Fibroblast of mammary gland (primary cell): ENCODE measurements around the gene CRTAP.

Experiments
- DNase-seq: peaks from one replicate; pipeline ENCODE4 v3.0.0-alpha.2; 2010; ENCODE audit warnings: low read depth
- H3K4me3 ChIP-seq: 2 replicates; pipeline ENCODE4 v1.5.1; 2011; ENCODE audit warnings: low read depth, mild to moderate bottlenecking, low read length, moderate library complexity; ENCODE audit not compliant: control insufficient read depth
- TF ChIP-seq, protein P1 (sequence below): conservative IDR thresholded peaks from 2 replicates; pipeline ENCODE4 v1.5.1; 2011; ENCODE audit warnings: low read depth, low read length, inconsistent platforms; ENCODE audit not compliant: control insufficient read depth, insufficient read depth

Gene CRTAP

DNA sequence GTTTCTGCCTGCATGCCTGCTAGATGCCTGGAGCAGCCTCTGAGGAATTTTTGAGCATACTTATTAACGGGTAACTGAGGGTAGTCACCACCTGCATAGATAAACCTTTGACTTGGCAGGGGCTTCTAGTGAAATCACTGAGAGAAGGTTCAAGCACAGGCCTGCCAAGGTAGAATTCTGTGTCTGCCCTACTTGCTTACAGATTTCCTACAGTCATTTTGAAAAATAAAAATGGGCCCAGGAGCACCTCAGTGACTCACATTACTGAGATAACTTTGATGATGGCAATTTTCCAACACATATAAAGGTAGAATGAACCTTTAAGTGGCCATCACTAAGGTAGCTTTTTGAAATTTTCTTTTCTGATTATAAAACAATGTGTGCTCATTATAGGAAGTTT, 10.8 kb downstream of the CRTAP start:
- DNase-seq, result no peak
- no peak overlapping the region for H3K4me3 ChIP-seq
- TF ChIP-seq, protein P1, sequence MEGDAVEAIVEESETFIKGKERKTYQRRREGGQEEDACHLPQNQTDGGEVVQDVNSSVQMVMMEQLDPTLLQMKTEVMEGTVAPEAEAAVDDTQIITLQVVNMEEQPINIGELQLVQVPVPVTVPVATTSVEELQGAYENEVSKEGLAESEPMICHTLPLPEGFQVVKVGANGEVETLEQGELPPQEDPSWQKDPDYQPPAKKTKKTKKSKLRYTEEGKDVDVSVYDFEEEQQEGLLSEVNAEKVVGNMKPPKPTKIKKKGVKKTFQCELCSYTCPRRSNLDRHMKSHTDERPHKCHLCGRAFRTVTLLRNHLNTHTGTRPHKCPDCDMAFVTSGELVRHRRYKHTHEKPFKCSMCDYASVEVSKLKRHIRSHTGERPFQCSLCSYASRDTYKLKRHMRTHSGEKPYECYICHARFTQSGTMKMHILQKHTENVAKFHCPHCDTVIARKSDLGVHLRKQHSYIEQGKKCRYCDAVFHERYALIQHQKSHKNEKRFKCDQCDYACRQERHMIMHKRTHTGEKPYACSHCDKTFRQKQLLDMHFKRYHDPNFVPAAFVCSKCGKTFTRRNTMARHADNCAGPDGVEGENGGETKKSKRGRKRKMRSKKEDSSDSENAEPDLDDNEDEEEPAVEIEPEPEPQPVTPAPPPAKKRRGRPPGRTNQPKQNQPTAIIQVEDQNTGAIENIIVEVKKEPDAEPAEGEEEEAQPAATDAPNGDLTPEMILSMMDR, result no peak

DNA sequence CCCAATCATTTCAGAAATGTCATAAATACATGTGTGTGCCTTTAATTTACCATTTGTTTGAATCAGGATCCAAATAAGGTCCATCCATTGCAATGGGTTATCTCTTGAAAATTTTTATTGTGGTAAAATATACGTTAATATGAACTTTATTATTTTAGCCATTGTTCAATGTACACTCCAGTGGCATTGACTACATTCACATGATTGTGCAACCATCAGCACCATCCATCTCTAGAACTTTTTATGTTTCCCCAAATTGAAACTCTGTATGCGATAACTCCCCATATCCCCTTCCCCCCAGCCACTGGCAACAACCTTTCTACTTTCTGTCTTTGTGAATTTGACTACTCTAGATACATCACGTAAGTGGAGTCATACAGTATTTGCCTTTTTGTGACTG, 12.0 kb downstream of the CRTAP start:
- TF ChIP-seq, protein P1, result no peak
- no peak overlapping the region for H3K4me3 ChIP-seq
- no peak for DNase-seq

DNA sequence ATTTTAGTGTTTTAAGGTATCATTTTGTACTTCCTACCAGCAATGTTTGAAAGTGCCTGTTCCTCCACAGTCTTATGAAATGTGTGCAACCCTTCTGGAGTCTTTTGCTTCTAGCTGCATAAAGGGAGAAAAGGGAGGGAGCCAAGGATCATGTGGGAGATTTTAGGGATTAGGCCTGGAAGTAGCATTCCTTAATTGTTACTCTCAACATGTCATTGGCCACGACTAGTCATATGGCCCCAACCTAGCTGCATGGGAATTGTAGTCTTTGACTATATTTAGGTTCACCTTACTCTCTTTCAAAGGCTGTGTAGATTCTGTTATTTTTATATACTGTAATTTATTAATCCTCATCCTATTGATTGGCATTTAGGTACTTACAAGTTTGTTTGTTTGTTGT, 14.9 kb downstream of the CRTAP start:
- DNase-seq, result peak; percentile 24
- H3K4me3 ChIP-seq, result no peak overlapping the region
- TF ChIP-seq, protein P1, result no peak

DNA sequence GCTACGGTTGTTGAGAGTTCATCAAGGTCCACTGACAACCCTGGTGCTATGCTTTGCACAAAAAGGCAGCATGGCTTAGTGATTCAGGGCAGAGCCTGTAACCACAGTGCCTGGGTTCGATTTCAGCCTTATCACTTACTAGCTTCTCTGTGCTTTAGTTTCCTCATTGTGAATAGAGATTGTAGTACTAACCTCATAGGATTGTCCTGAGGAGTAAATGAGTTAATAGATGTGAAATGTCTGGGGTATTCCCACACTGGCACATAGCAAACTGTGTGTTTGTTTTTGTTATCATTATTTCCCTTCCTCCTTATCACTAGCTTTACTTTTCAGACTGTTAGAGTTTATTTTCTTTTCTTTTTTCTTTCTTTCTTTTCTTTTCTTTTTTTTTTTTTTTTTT, 16.3 kb downstream of the CRTAP start:
- no peak overlapping the region for H3K4me3 ChIP-seq
- TF ChIP-seq, protein P1, result no peak
- DNase-seq, result no peak

DNA sequence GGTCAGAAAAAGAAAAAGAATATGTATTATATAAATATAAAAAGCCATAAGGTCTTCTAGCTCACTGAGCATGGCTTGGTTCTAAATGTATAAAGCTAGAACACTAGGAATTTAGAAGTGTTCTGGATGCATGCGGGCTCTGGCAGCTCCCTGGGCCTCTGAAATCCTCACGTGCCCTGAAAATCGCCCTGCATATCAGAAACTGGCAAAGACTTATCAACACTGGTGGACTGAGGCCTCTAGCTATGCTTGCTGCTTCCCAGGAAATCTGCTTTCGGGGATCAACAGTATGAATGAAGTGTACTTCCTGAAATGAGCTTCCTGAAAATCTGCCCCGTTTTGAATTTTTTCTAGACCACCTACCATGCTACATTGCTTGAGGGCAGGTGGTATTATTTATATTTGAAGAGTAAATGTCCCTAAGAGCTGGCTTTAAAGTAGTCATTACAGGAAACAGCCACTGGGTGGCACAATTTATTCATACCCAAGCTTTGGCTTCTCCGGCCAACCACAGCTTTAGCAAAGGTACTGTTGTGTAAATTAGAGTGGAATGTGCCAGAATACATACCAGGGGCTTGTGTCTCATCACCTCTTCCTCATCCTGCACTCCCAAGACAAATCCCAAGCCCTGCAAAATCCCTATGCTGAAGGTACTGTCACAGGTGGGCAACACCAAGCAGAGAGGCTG, 17.7 kb downstream of the CRTAP start:
- TF ChIP-seq, protein P1, result peak; percentile 64
- DNase-seq, result peak; percentile 72

DNA sequence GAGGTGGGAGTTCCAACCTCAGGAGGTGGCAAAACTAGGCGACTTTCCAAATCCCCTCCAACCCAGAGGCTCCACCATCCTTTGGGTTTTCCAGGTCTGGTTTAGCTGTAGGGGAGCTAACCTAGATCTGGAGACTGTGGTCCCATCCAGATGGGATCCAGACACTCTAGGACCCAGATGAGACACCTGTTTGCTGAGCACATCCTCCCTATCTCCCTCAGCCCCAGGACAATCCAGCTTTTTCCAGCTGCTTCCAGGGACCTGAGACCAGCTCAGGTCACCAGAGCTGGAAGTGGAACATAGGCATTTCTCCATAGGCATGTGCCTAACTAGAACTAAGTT, 18.2 kb downstream of the CRTAP start:
- no peak overlapping the region for H3K4me3 ChIP-seq
- TF ChIP-seq, protein P1, result no peak
- no peak for DNase-seq

More for the DNA sequence above, 17.7 kb downstream of the CRTAP start:
- no peak overlapping the region for H3K4me3 ChIP-seq
